HG03342 (cell line): Measurements from ENCODE around the gene GNA12.
"Not testable (repeated sequence)": the region's sequence is repeated elsewhere in the genome, so short reads cannot be mapped to it uniquely, and the experiment has no call there.

ENCODE experiments used
- ATAC-seq: cut with Tn5 transposase; IDR thresholded peaks from one replicate; pipeline ENCODE4 v1.9.1; 2021; ENCODE audit warnings: mild to moderate bottlenecking, moderate library complexity; ENCODE audit not compliant: unreplicated experiment

The GNA12 gene

GRCh38 chr7:2701424-2701823 lies 142.7 kb downstream of the GNA12 start:
- ATAC-seq, result no peak

GRCh38 chr7:2700141-2700850 lies 143.8 kb downstream of the GNA12 start:
- ATAC-seq, result no peak

- ATAC-seq, result no peak
Measured at GRCh38 chr7:2699289-2699620, 144.9 kb downstream of the GNA12 start.

GRCh38 chr7:2698581-2699288 lies 145.4 kb downstream of the GNA12 start:
- ATAC-seq, result peak; percentile 96

- ATAC-seq, result not testable (repeated sequence)
Measured at GRCh38 chr7:2694122-2694436, 150.0 kb downstream of the GNA12 start.

DNA sequence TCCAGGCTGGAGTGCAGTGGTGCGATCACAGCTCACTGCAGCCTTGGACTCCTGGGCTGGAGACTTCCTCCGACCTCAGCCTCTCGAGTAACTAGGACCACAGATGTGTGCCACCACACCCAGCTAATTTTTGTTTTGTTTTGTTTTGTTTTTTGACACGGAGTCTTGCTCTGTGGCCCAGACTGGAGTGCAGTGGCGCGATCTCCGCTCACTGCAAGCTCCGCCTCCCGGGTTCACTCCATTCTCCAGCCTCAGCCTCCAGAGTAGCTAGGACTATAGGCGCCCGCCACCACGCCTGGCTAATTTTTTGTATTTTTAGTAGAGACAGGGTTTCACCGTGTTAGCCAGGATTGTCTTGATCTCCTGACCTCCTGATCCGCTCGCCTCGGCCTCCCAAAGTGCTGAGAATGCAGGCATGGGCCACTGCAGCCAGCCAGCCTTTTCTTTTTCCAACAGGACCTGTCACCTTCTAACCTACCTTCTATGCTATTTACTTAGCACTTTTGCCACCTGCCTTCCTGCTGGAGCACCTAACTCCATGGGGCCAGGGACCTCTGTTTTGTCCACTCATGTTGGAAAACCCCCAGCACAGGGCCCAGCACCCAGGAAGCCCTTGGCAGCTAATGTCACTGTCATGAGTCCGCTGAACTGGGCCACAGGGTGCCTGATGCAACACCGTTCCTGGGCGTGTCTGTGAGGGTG lies 150.5 kb downstream of the GNA12 start:
- not testable (repeated sequence) for ATAC-seq

DNA sequence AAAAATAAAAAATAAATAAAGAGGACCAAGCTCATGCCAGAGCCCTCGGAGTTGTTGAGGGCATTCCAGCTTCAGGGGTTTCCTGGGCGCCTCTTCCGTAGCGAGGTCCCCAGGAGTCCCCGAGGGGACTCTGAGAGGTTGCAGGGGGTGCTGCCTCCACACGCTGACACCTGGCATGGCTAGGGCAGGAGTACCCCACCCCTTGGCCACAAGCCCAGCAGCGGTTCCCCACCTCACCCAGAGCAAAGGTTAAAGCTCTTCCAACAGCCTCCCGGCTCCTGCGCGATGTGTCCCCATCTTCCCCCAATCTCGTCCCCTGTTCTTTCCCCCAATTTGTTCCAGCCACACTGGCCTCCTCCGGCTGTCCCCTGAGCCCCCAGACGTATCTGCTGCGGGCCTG lies 151.6 kb downstream of the GNA12 start:
- ATAC-seq, result no peak

DNA sequence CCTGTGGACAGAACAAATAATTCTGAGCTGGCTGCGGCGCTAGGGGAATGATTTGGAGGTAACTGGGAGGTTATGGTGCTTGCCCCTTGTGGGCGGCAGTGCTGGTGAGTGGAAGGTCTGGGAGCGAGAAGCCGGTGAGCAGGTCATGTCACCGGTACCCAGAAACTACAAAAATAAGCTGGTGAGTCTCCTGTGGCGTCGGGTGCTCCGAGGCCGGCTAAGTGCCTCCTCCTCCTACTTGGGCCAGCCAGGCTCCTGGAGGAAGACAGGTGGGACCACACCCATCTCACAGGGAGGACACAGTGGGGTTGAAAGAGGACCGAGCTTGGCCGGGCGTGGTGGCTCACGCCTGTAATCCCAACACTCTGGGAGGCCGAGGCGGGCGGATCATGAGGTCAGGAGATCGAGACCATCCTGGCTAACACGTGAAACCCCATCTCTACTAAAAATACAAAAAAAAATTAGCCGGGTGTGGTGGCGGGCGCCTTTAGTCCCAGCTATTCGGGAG lies 152.1 kb downstream of the GNA12 start:
- not testable (repeated sequence) for ATAC-seq

DNA sequence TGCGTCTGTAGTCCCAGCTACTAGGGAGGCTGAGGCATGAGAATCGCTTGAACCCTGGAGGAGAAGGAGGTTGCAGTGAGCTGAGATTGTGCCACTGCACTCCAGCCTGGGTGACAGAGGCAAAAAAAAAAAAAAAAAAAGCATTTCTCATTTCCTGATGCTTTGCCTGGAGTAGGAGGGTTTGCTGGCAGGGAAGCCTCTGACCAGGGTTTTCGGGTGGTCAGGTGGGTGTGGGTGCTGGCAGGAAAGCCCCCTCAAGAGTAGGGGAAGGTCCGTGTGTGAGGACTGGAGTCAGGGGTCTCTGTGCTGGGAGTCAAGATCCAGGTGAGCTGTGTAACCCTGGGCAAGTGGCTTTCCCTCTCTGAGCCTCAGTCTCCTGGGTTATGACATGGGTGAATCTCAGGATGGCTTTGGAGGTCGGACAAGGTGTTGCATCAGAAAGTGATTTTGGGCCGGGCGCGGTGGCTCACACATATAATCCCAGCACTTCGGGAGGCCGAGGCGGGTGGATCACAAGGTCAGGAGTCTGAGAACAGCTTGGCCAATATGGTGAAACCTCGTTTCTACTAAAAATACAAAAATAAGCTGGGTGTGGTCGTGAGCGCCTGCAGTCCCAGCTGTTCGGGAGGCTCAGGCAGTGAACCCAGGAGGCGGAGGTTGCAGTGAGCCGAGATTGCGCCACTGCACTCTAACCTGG lies 152.9 kb downstream of the GNA12 start:
- ATAC-seq, result no peak

GRCh38 chr7:2689951-2690705 lies 154.0 kb downstream of the GNA12 start:
- ATAC-seq, result no peak

DNA sequence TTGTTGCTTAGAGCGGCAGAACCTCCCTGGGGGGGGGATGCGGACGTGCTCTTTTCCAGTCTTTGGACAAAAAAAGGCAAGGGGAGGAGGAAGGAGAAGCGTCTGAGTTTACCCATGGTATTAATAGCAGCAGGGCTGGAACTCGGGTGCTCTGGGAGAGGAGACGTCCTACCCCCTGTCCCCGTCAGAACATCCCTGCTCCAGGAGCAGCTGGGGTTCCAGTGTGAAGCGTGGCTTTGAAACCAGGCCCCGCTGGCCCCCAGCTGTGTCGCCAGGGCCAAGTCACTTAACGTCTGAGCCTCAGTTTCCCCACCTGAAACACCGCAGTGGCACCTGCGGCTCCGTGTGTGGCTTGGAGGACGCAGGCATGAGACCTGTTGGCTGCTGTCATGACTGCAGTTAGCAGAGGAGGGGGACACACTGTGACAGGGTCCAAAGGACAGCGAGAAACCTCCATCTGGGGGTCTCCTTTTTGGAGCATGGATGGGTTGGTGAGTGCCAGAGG lies 154.7 kb downstream of the GNA12 start:
- ATAC-seq, result no peak

DNA sequence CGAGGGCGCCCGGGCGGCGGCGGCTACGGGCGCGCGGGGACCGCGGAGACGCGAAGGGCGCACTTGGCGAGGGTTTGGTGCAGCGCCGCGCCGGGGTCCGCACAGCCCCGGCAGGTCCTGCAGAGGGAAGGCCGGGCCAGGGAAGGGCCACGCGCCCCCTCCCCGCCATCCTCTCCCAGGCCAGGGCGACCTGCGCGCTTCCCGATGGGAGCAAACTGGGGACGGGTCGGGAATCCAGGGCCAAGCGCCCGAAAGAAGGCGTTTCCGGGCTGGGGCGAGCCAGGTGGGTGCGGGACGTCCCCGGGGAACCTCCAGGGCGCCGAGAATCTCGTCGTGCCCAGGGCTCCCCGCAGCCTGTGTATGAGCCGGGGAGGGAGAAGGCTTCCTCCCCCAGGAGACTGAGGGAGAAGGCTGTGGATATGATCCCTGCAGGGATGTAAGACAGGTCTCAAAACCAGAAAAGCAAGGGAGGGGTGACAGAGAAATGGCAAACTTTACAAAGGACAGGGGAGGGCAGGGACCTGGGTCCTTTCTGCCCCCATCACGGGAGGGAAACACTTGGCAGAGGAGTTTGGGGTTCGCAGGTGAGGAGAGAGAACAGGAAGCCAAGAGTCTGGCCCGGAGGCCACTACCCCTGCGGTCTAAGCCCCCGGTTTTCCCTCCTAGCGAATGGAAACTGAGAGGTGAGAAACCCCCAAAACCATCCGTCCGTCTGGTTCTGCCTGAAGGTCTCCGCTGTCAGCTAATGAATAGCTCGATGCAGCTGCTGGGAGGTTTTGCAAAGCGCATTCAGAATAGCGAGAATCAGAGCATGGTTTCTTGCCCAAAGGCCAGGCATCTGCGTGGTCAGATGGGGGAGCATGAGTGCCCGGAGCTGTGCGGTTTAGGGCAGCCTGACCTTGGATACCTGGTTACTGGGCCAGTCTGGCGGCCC lies 155.4 kb downstream of the GNA12 start:
- ATAC-seq, result peak; percentile 82

GRCh38 chr7:2687881-2688318 lies 156.2 kb downstream of the GNA12 start, which contains the start of gene AMZ1:
TSS of gene AMZ1 (plus strand) at chr7:2688202. CDS start at chr7:2700452, 12,250 bp downstream.
- no peak for ATAC-seq

- ATAC-seq, result no peak
Measured at GRCh38 chr7:2687338-2687869, 156.7 kb downstream of the GNA12 start.

DNA sequence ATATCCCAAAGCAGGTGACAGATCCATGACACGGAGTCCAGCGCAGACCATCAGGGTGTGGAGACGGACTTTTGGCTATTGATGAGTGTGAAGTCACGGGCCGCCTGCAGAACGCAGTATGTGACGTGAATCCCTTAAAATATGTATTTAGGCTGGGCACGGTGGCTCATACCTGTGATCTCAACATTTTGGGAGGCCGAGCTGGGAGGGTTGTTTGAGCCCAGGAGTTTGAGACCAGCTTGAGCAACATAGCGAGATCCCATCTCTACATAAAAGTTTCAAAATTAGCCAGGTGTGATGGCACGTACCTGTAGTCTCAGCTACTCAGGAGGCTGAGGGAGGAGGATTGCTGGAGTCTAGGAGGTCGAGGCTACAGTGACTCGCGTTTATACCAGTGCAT lies 158.0 kb downstream of the GNA12 start:
- ATAC-seq, result no peak

DNA sequence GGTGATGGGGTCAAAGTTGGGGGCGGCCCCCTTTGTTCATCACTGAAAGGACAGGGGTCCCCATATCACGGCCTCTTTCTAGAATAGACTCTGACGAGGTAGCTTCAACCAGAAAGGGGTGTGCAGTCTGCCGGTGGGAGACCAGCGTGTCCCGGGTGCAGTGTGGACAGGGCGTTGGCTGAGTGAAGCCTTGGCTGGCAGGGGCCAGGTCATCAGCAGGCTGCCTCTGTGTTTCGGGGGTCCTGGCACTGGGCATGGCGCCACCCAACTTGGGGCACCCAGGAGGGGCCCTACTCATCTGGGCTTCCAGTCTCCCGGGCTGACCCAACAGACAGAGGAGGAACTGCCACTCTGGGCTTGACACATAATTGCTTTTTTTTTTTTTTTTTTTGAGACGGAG lies 159.6 kb downstream of the GNA12 start:
- no peak for ATAC-seq

DNA sequence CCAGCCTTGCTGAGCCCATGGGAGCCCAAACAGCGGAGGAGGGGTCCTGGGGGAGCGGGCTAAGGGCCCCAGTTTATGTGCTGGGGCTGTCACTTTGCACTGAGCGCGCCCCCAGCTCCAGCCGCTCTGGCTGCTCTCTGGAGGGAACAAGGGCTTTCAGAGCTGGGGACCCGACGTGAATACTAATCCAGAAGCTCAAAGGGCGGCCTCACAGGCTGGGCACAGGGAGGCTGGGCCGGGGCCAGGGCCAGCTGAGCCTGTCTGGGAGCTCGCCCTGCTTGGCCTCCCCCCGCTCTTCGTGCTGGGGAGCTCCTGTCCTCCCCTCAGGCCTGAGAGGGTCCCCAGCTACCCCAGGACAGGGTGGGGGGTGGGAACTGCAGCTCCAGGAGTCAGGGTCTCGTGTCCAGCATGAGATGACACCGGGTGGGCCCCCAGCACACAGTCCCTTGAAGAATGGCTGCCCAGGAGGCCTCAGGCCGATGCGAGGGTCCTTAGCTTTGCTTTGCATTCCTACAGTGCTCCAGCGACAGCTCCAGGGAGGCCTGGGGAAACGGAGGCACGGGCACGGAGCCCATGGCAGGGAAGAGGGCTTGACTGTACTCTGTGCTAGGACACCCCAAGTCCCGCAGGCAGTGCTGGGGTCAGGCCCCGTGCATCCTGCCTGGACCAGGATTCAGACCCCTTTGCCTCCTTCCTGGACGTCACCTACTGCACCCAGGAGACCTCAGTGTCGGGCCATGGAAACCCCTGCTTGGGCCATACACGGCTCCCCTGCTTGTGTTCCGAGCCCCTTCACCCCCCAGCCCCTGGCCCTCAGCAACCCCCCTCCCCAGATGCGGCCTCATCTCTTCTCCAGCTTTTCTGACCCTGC lies 161.9 kb downstream of the GNA12 start:
- ATAC-seq, result no peak
